Measurements from ENCODE around the gene CCDC18.

Gene CCDC18

GRCh38 chr1:93200714-93201113 lies 20.2 kb downstream of the CCDC18 start:
- no peak overlapping the region for H3K27ac ChIP-seq (ENCODE audit: low read depth, low read length)
- H3K27me3 ChIP-seq (ENCODE audit: control insufficient read depth, low read length): no peaks in the 10 kb centered on the region
- H4K20me1 ChIP-seq (ENCODE audit: control insufficient read depth, insufficient read depth, low read depth, low read length): no peaks in the 10 kb centered on the region
- no peaks in the 10 kb centered on the region for H3K9me2 ChIP-seq (replicated peaks; ENCODE audit: control insufficient read depth, low read length)
- H3K9me3 ChIP-seq (ENCODE audit: control insufficient read depth, insufficient read depth, low read length): no peaks in the 10 kb centered on the region
- H3K4me3 ChIP-seq (ENCODE audit: low read length): no peak overlapping the region
- no peaks in the 10 kb centered on the region for H3F3A ChIP-seq (ENCODE audit: control insufficient read depth, insufficient read depth)
- no peak overlapping the region for H3K4me2 ChIP-seq (ENCODE audit: low read length)
- H3K79me2 ChIP-seq (ENCODE audit: control insufficient read depth, low read length): no peaks in the 10 kb centered on the region
- no peaks in the 10 kb centered on the region for H3K4me1 ChIP-seq (ENCODE audit: control insufficient read depth, low read length)
- peaks cover 76% of the 10 kb centered on the region for H3K36me3 ChIP-seq (ENCODE audit: control insufficient read depth, low read length)
- TF ChIP-seq CTCF (IDR thresholded peaks at IDR 0.05; ENCODE audit: low read depth, low read length, poor library complexity, severe bottlenecking) (no peak), EZH2phosphoT487 (IDR thresholded peaks at IDR 0.05; ENCODE audit: borderline replicate concordance, low read length) (no peak)

GRCh38 chr1:93205892-93206566 lies 25.5 kb downstream of the CCDC18 start:
- H3K79me2 ChIP-seq (ENCODE audit: control insufficient read depth, low read length): no peaks in the 10 kb centered on the region
- H4K20me1 ChIP-seq (ENCODE audit: control insufficient read depth, insufficient read depth, low read depth, low read length): no peaks in the 10 kb centered on the region
- H3K27me3 ChIP-seq (ENCODE audit: control insufficient read depth, low read length): no peaks in the 10 kb centered on the region
- no peak for TF ChIP-seq CTCF (IDR thresholded peaks at IDR 0.05; ENCODE audit: low read depth, low read length, poor library complexity, severe bottlenecking)
- TF ChIP-seq EZH2phosphoT487 (IDR thresholded peaks at IDR 0.05; ENCODE audit: borderline replicate concordance, low read length): no peak
- H3K4me1 ChIP-seq (ENCODE audit: control insufficient read depth, low read length): no peaks in the 10 kb centered on the region
- H3K9me3 ChIP-seq (ENCODE audit: control insufficient read depth, insufficient read depth, low read length): no peaks in the 10 kb centered on the region
- peaks cover 79% of the 10 kb centered on the region for H3K36me3 ChIP-seq (ENCODE audit: control insufficient read depth, low read length)
- H3K9me2 ChIP-seq (replicated peaks; ENCODE audit: control insufficient read depth, low read length): no peaks in the 10 kb centered on the region
- no peak overlapping the region for H3K27ac ChIP-seq (ENCODE audit: low read depth, low read length)
- no peak overlapping the region for H3K4me3 ChIP-seq (ENCODE audit: low read length)
- H3F3A ChIP-seq (ENCODE audit: control insufficient read depth, insufficient read depth): no peaks in the 10 kb centered on the region
- H3K4me2 ChIP-seq (ENCODE audit: low read length): no peak overlapping the region

GRCh38 chr1:93206567-93206954 lies 26.0 kb downstream of the CCDC18 start:
- Histone ChIP-seq H3K9me3 (ENCODE audit: control insufficient read depth, insufficient read depth, low read length) (no peaks in the 10 kb centered on the region), H4K20me1 (ENCODE audit: control insufficient read depth, insufficient read depth, low read depth, low read length) (no peaks in the 10 kb centered on the region), H3F3A (ENCODE audit: control insufficient read depth, insufficient read depth) (no peaks in the 10 kb centered on the region), H3K4me3 (ENCODE audit: low read length) (no peak overlapping the region), H3K4me2 (ENCODE audit: low read length) (no peak overlapping the region), H3K27me3 (ENCODE audit: control insufficient read depth, low read length) (no peaks in the 10 kb centered on the region), H3K27ac (ENCODE audit: low read depth, low read length) (no peak overlapping the region), H3K79me2 (ENCODE audit: control insufficient read depth, low read length) (no peaks in the 10 kb centered on the region), H3K4me1 (ENCODE audit: control insufficient read depth, low read length) (no peaks in the 10 kb centered on the region), H3K36me3 (ENCODE audit: control insufficient read depth, low read length) (peaks cover 83% of the 10 kb centered on the region), H3K9me2 (replicated peaks; ENCODE audit: control insufficient read depth, low read length) (no peaks in the 10 kb centered on the region)
- TF ChIP-seq CTCF (IDR thresholded peaks at IDR 0.05; ENCODE audit: low read depth, low read length, poor library complexity, severe bottlenecking) (no peak), EZH2phosphoT487 (IDR thresholded peaks at IDR 0.05; ENCODE audit: borderline replicate concordance, low read length) (no peak)
